GM20000 (cell line): Measurements from ENCODE around the gene FBXL13.
"Not testable (repeated sequence)": the region's sequence is repeated elsewhere in the genome, so short reads cannot be mapped to it uniquely, and the experiment has no call there.

Experiments
- DNase-seq: peaks from one replicate; pipeline ENCODE4 v3.0.0; 2012; ENCODE audit warnings: low spot score
- TF ChIP-seq, protein P1 (sequence below): IDR thresholded peaks from 2 replicates; pipeline ENCODE4 v1.5.1; 2012; ENCODE audit warnings: mild to moderate bottlenecking, control low read depth; ENCODE audit errors: extremely low read depth, missing control alignments

Gene FBXL13

DNA sequence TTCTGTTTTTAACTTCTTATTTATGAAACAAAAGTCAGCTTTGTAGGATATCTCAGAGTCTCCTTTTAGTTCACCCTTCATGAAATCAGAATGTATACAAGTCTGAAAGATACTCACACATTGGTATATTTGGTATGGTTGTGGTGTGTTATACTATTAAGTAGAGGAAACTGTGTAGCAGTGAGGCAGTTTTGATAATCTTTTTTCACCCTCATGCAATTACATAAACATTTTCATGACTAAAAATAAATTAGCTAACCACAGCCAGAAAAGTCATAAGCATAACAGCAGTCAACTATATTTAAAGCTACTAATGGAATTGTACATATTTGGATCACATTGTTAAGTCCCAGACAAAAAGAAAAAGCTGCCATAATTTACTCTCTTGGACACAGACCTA is 263.7 kb downstream of the FBXL13 start:
- DNase-seq: no peak
- TF ChIP-seq, protein P1, sequence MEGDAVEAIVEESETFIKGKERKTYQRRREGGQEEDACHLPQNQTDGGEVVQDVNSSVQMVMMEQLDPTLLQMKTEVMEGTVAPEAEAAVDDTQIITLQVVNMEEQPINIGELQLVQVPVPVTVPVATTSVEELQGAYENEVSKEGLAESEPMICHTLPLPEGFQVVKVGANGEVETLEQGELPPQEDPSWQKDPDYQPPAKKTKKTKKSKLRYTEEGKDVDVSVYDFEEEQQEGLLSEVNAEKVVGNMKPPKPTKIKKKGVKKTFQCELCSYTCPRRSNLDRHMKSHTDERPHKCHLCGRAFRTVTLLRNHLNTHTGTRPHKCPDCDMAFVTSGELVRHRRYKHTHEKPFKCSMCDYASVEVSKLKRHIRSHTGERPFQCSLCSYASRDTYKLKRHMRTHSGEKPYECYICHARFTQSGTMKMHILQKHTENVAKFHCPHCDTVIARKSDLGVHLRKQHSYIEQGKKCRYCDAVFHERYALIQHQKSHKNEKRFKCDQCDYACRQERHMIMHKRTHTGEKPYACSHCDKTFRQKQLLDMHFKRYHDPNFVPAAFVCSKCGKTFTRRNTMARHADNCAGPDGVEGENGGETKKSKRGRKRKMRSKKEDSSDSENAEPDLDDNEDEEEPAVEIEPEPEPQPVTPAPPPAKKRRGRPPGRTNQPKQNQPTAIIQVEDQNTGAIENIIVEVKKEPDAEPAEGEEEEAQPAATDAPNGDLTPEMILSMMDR: no peak

DNA sequence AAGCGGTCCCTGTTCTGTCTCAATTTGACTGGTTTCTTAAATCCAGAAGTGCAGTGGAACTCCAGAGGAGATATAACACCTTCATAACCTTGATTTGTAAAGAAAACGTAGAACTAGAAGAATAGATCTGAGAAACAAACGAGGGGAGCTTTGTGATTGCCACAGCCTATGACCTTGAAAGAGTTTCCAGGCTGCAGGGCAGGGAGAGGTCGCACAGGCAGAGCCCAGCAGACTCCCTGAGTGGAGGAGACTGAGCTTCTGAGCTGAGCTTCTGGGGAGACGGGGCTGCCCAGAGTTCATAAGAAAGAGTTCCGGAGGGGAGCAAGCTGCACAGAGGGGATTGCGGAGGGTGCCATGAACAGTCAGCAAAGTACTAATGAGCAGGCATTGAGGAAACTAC is 268.0 kb downstream of the FBXL13 start:
- TF ChIP-seq, protein P1: no peak

DNA sequence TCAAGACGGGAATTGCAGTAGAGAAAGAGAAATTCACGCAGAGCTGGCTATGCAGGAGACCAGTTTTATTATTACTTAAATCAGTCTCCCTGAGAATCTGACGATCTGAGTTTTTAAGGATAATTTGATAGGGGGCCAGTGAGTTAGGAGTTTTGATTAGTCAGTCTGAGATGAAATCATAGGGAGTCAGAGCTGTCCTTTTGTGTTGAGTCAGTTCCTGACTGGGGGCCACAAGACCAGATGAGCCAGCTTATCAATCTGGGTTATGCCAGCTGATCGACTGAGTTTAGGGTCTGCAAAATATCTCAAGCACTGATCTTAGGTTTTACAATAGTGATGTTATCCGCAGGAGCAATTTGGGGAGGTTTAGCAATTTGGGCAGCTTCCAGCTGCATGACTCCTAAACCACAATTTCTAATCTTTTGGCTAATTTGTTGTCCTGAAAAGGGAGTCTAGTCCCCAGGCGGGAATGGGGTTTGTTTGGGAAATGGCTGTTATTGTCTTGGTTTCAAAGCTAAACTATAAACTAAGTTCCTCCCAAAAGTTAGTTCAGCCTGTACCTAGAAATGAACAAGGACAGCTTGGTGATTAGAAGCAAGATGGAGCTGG is 278.5 kb downstream of the FBXL13 start:
- not testable (repeated sequence) for DNase-seq

More for the DNA sequence above, 268.0 kb downstream of the FBXL13 start:
- no peak for DNase-seq

DNA sequence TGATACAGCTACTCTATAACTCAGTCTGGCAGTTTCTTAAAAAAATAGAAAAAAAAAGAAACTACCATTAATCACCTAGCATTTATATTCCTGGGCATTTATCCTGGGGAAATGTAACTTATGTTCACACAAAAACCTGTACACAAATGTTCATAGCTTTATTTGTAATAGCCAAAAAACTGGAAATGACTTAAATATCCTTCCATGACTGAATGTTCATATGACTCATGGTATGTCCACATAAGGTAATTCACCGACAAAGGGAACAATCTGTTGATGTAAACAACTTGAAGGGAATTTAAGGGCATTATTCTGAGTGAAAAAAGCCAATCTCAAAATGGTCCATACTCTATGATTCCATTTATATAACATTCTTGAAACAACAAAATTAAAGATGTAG is 280.0 kb downstream of the FBXL13 start:
- DNase-seq: not testable (repeated sequence)

DNA sequence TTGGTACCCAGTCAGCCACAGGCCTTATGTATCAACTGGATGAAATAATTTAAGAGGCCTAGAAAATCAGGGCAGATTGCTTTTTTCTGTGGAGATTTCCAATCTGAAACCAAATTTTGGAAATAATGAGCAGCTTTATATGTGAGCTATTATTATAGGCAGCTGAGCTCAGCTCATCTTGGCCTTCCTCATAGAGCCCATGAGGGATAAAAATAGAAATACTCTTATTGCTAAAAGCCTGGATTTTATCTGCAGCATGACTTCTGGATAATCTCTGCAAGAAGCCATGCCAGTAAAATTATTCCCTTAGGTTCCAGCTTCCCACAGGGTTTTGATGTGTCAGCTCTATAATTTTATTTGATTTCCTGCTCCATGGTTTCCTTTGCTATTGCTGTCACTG is 282.8 kb downstream of the FBXL13 start:
- not testable (repeated sequence) for DNase-seq

DNA sequence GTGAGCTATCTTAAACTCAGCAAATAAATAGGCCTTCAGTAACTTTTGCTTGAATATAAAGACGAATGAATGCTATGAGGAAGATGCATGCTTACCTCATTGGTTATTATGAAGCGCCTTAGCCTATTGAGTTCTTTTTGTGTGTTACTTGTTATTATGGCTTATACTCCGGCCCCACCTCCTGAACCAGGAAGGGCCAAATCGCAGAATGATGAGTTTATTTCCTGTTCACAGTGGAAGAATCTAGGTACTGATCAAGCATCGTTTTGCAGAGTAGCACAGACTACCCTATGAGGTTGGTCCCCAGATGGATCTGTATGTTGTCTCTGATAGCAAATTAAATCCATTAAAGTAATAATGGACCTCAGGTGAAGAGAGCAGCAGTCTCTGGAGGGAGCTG is 283.2 kb downstream of the FBXL13 start:
- not testable (repeated sequence) for DNase-seq

DNA sequence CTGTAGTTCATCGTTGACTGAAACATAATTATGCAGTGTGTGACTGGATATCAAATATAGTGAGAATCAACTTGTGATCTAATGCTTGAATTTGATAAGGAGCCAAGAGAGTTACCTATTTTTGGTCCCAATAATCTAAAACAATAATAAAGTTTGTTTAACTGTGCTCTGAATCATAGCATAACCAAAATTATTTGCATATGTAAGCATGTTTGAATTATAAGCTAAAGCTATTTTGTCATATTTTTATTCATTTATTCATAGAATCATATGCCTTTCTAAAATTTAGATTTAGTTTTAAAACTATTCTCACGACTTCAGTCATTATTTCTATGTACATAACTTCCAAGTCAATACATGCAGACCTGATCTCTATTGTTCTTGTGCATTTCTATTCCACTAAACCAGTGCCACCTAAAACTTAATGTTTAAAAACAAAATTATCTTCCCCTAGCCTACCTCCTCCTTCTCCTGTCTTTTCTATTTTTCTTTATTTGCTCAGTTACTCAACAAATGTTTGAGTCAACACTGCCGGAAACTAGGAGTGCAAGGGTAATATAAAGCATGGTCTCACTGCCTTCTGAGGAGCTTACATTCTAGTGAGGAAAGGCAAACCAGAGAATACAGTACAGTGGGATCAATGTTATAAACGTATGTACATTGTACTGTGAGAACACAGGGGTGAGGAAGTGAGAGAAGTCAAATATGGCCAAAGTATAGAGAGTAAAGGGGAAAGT is 284.1 kb downstream of the FBXL13 start:
- DNase-seq: not testable (repeated sequence)

DNA sequence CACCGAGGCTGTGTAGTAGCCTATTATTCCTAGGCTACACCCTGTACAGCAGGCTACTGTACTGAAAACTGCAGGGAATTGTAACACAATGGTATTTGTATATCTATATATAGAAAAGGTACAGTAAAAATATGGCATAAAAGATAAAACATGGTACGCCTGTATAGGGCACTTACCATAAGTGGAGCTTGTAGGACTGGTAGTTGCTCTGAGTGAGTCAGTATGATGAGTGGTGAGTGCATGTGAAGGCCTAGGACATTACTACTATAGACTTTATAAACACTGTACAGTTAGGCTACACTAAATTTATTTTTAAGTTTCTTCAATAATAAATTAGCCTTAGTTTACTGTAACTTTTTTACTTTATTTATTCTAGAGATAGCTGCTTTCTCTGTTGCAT is 285.8 kb downstream of the FBXL13 start:
- DNase-seq: not testable (repeated sequence)

DNA sequence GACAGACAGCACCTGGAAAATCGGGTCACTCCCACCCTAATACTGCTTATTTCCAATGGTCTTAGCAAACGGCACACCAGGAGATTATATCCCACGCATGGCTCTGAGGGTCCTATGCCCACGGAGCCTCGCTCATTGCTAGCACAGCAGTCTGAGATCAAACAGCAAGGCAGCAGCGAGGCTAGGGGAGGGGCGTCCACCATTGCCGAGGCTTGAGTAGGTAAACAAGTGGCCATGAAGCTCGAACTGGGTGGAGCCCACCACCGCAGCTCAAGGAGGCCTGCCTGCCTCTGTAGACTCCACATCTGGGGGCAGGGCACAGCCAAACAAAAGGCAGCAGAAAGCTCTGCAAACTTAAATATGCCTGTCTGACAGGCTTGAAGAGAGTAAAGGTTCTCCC is 293.7 kb downstream of the FBXL13 start:
- DNase-seq: not testable (repeated sequence)

DNA sequence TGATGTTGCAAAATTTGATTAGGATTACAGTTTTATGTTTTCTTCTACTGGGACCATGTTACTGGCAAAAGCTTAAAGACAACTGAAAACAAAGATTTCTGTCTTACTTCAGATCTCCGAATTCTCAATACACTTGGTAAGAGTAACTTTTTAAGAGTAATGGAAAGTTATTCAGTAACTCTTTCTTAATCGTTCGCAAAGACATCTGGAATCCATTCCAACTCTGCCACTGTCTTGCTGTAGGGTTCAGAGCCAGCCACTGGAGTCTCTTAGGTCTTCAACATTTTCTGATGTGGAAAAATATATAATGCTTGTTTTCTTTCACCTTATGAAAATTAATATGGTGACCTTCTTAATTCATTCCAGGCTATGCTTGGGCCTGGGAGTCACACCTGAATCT is 295.9 kb downstream of the FBXL13 start:
- not testable (repeated sequence) for DNase-seq

DNA sequence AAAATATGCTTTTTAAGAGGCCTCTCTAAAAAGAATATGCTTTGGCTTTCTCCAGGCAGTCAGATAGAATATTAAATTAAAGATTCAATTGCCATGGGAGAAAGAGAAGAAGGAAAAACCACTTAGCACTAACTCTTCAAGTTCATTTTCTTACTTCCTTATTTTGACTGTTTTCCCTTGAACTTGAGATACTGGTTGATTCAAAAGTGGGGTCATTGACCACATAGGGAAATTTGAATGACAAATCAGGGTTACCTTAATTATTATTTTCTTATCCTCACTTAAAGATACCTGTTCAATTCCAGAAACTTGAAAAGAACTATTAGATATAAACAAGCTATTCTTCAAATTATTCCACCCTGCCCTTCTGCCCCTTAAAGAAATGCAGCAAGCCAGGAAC is 298.4 kb downstream of the FBXL13 start:
- DNase-seq: not testable (repeated sequence)

DNA sequence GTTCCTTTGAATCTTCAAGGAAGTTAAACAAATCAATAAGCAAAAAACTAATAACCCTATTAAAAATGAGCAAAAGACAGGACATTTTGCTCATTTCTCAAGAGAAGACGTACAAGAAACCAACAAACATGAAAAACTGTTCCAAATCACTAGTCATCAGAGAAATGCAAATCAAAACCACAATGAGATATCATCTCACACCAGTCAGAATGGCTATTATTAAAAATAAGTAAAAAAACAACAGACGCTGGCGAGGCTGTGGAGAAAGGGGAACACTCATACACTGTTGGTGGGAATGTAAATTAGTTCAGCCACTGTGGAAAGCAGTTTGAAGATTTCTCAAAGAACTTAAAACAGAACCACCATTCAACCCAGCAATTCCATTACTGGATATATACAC is 304.1 kb downstream of the FBXL13 start:
- not testable (repeated sequence) for DNase-seq

DNA sequence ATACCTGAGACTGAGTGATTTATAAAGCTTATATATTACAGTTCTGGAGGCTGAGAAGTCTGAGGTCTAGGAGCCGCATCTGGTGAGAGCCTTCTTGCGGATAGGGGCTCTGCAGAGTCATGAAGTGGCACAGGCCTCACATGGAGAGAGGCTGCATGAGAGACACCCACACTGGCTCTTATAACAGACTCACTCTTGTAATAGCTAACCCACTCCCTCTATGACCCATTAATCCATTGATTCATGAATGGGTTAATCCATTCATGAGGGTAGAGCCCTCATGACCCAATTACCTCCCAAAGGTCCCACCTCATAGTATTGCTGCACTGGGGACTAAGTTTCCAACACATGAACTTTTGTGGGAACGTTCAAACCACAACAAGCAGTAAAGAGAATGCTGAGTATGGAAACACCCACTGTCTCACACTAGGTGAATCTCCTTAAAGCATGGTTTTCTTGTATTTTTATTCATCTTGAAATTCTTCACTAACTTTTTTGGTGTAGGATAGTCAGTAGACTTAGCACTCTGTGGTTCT is 304.9 kb downstream of the FBXL13 start:
- not testable (repeated sequence) for DNase-seq

DNA sequence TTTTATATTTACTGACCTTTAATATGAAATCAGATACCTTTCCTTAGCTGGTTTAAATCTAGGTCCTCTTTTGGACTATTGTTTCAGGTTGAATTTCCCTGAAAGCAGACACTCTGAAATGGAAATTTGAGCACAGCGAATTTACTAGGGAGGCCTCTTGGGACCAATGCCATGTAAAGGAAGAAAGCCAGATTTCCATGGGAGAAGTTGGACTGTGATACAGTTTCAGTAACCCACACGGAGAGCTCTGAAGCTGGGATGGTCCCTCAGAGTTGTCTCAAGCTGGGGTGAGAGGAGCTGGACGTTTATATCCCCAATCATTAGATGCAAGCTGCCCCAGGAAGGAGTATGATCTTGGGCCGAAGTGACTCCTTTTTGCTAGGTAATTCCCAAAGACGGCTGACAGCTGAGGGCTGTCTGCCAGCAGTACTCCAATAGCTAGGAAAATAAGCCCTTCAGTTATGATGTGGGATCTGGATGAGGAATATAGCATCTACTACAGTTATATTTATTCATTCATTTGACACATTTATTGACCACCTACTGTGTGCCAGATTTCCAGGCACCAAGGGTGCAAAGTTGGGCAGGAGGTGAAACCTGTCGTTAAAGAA is 311.2 kb downstream of the FBXL13 start:
- DNase-seq: not testable (repeated sequence)
